Activated T-cell treated with anti-CD3 and anti-CD28 coated beads, Interleukin-2, amount 50 U/mL, for 24 hours (primary cell): ENCODE measurements around the gene LCN2.
A peak's percentile ranks its signal among the peaks of the same experiment; 100 is the strongest.

Source experiments
- DNase-seq: peaks from one replicate; pipeline ENCODE4 v3.0.0-alpha.2; 2020
- H3K27ac Mint-ChIP-seq: 2 replicates; pipeline ENCODE4 v1.8.0; 2020; ENCODE audit warnings: mild to moderate bottlenecking, mixed read lengths
- H3K27me3 Mint-ChIP-seq: 2 replicates; pipeline ENCODE4 v1.8.0; 2020; ENCODE audit warnings: mixed read lengths
- H3K36me3 Mint-ChIP-seq: 2 replicates; pipeline ENCODE4 v1.8.0; 2020; ENCODE audit warnings: low read depth, mixed read lengths
- H3K4me1 Mint-ChIP-seq: 2 replicates; pipeline ENCODE4 v1.8.0; 2020; ENCODE audit warnings: low read depth, mixed read lengths
- H3K4me3 Mint-ChIP-seq: 2 replicates; pipeline ENCODE4 v1.8.0; 2020; ENCODE audit warnings: mild to moderate bottlenecking, moderate library complexity, mixed read lengths
- H3K9me3 Mint-ChIP-seq: 2 replicates; pipeline ENCODE4 v1.8.0; 2020; ENCODE audit warnings: mixed read lengths

Gene LCN2

GRCh38 chr9:128146591-128147120 lies 2.6 kb upstream of the LCN2 start:
- Mint-ChIP-seq H3K4me3 (no peak overlapping the region), H3K36me3 (no peaks in the 10 kb centered on the region), H3K27ac (no peak overlapping the region), H3K4me1 (peaks cover 10% of the 10 kb centered on the region), H3K9me3 (no peaks in the 10 kb centered on the region), H3K27me3 (no peaks in the 10 kb centered on the region)
- DNase-seq, result no peak

GRCh38 chr9:128148509-128149000 lies 698 bp upstream of the LCN2 start:
- Mint-ChIP-seq H3K36me3 (no peaks in the 10 kb centered on the region), H3K4me1 (no peaks in the 10 kb centered on the region), H3K27ac (no peak overlapping the region), H3K9me3 (no peaks in the 10 kb centered on the region), H3K27me3 (no peaks in the 10 kb centered on the region), H3K4me3 (no peak overlapping the region)
- DNase-seq, result no peak

- Mint-ChIP-seq H3K36me3 (no peaks in the 10 kb centered on the region), H3K27me3 (no peaks in the 10 kb centered on the region), H3K27ac (peak overlapping the region; percentile 3), H3K4me1 (no peaks in the 10 kb centered on the region), H3K9me3 (no peaks in the 10 kb centered on the region), H3K4me3 (no peak overlapping the region)
- no peak for DNase-seq
These were observed 819 bp downstream of the LCN2 start for GRCh38 chr9:128149951-128150593.

- no peak for DNase-seq
- Mint-ChIP-seq H3K9me3 (no peaks in the 10 kb centered on the region), H3K27me3 (no peaks in the 10 kb centered on the region), H3K4me1 (no peaks in the 10 kb centered on the region), H3K36me3 (no peaks in the 10 kb centered on the region), H3K4me3 (no peak overlapping the region), H3K27ac (no peak overlapping the region)
These were observed 1.5 kb downstream of the LCN2 start for GRCh38 chr9:128150594-128151308.

- no peaks in the 10 kb centered on the region for H3K4me1 Mint-ChIP-seq
These were observed 2.3 kb downstream of the LCN2 start for GRCh38 chr9:128151309-128152132.

GRCh38 chr9:128152133-128153059 lies 3.1 kb downstream of the LCN2 start:
- Mint-ChIP-seq H3K27me3 (no peaks in the 10 kb centered on the region), H3K9me3 (no peaks in the 10 kb centered on the region), H3K4me1 (no peaks in the 10 kb centered on the region), H3K27ac (no peak overlapping the region), H3K4me3 (no peak overlapping the region), H3K36me3 (no peaks in the 10 kb centered on the region)
- no peak for DNase-seq

More at GRCh38 chr9:128151309-128152132, 2.3 kb downstream of the LCN2 start:
- no peaks in the 10 kb centered on the region for H3K36me3 Mint-ChIP-seq
- no peaks in the 10 kb centered on the region for H3K9me3 Mint-ChIP-seq
- no peak overlapping the region for H3K4me3 Mint-ChIP-seq
- H3K27ac Mint-ChIP-seq, result no peak overlapping the region
- no peaks in the 10 kb centered on the region for H3K27me3 Mint-ChIP-seq
- DNase-seq, result no peak

GRCh38 chr9:128153060-128153946 lies 4.0 kb downstream of the LCN2 start:
- no peaks in the 10 kb centered on the region for H3K4me1 Mint-ChIP-seq
- no peak overlapping the region for H3K4me3 Mint-ChIP-seq
- H3K36me3 Mint-ChIP-seq, result no peaks in the 10 kb centered on the region
- no peaks in the 10 kb centered on the region for H3K9me3 Mint-ChIP-seq
- H3K27me3 Mint-ChIP-seq, result no peaks in the 10 kb centered on the region
- DNase-seq, result no peak
- H3K27ac Mint-ChIP-seq, result no peak overlapping the region

- Mint-ChIP-seq H3K27ac (no peak overlapping the region), H3K27me3 (no peaks in the 10 kb centered on the region), H3K36me3 (no peaks in the 10 kb centered on the region), H3K4me3 (no peak overlapping the region), H3K9me3 (no peaks in the 10 kb centered on the region), H3K4me1 (no peaks in the 10 kb centered on the region)
- no peak for DNase-seq
These were observed 4.9 kb downstream of the LCN2 start for GRCh38 chr9:128153947-128154695.

GRCh38 chr9:128155736-128156500 lies 6.7 kb downstream of the LCN2 start:
- Mint-ChIP-seq H3K36me3 (peaks cover 5% of the 10 kb centered on the region), H3K4me1 (peaks cover 8% of the 10 kb centered on the region), H3K27ac (no peak overlapping the region), H3K9me3 (no peaks in the 10 kb centered on the region), H3K27me3 (no peaks in the 10 kb centered on the region), H3K4me3 (no peak overlapping the region)
- DNase-seq, result no peak

GRCh38 chr9:128159522-128159783 lies 10.2 kb downstream of the LCN2 start:
- Mint-ChIP-seq H3K27ac (peak overlapping the region; percentile 90), H3K4me1 (peaks cover 24% of the 10 kb centered on the region), H3K4me3 (peak overlapping the region; percentile 85), H3K36me3 (peaks cover 37% of the 10 kb centered on the region), H3K9me3 (no peaks in the 10 kb centered on the region), H3K27me3 (no peaks in the 10 kb centered on the region)
- DNase-seq, result peak; percentile 68

GRCh38 chr9:128159784-128160602 lies 10.7 kb downstream of the LCN2 start, which contains the start of gene BBLN:
Gene BBLN, plus strand, starts transcription at chr9:128160265. Its CDS starts 143 bp downstream, at chr9:128160408.
- DNase-seq, result peak; percentile 96
- no peaks in the 10 kb centered on the region for H3K9me3 Mint-ChIP-seq
- H3K27me3 Mint-ChIP-seq, result no peaks in the 10 kb centered on the region
- peaks cover 24% of the 10 kb centered on the region for H3K4me1 Mint-ChIP-seq
- H3K4me3 Mint-ChIP-seq, result peak within 1 kb of the TSS; percentile 85
- peak within 1 kb of the TSS; percentile 90 for H3K27ac Mint-ChIP-seq
- peaks cover 41% of the 10 kb centered on the region for H3K36me3 Mint-ChIP-seq
